ENCODE data around the gene SLC25A23. TPM values are rescaled to one million over a fixed set of nuclear protein-coding genes. Genes with fewer than 3 reads are reported as not detected.

SLC25A23 gene
- total and polyA plus RNA-seq, 10 of the 15 experiments (the other 5 are each of a cell fraction or from before 2014, with no cell fraction given): 10.2 to 85.8 (median 50.0) TPM

- RAD21 ChIA-PET (ENCODE audit: unreplicated experiment): interaction anchor here (0.6 to 1.7 kb wide), 9 partner anchors 11 to 445 kb away, joined by 3 to 9 read pairs (median 4); partner anchors contain the start of gene ALKBH7
- Histone ChIP-seq H3K4me1 (ENCODE audit: control insufficient read depth, insufficient read depth, low read length) (peaks cover 5% of the 10 kb centered on the region), H4K20me1 (ENCODE audit: control insufficient read depth, insufficient read depth) (peaks cover 19% of the 10 kb centered on the region), H3K36me3 (ENCODE audit: control insufficient read depth in 2 of 2, insufficient read depth in 2 of 2, low read length in 1 of 2) (peaks cover 4 to 17% of the 10 kb centered on the region in 2 experiments), H3K79me2 (ENCODE audit: control insufficient read depth, insufficient read depth, low read length) (peaks cover 41% of the 10 kb centered on the region), H3K4me3 (peak overlapping the region; percentile 6; the same call in 1 of the 2 replicates), H3K9me3 (replicated peaks; ENCODE audit: control insufficient read depth, insufficient read depth, low read length) (no peaks in the 10 kb centered on the region; the same call in 2 of the 3 replicates), H3K27ac (ENCODE audit: control insufficient read depth, insufficient read depth) (peak overlapping the region; percentile 58), H3K9ac (ENCODE audit: control insufficient read depth, insufficient read depth, low read length) (no peak overlapping the region), H3K4me2 (ENCODE audit: control insufficient read depth, insufficient read depth) (peak overlapping the region; percentile 56), H3K27me3 (replicated peaks in 1 of 2; ENCODE audit: control insufficient read depth in 2 of 2, insufficient read depth in 2 of 2, low read length in 1 of 2) (no peaks in the 10 kb centered on the region), H2AFZ (ENCODE audit: control insufficient read depth, low read depth, low read length) (peak overlapping the region; percentile 72)
- peak; percentile 100 for DNase-seq (ENCODE audit: low read depth, low spot score)
- ATAC-seq: peak; percentile 93
- 17% methylated on average over 43 of the region's 43 CpGs for WGBS (ENCODE audit: insufficient coverage, insufficient replicate concordance, low lambda C conversion rate, missing lambda C conversion rate)
- POLR2A ChIA-PET: interaction anchor here (0.5 to 1.8 kb wide), 19 partner anchors 10 to 1012 kb away, joined by 3 to 13 read pairs (median 3); partner anchors contain the start of genes ALKBH7, CLPP, DENND1C and NDUFA11
- in situ Hi-C loops (cut with MboI): no loop called here
- SMC1A ChIA-PET (ENCODE audit: uncharacterized antibody, unreplicated experiment): interaction anchor here (0.6 to 1.6 kb wide), 3 partner anchors 10 to 80 kb away, joined by 3 to 5 read pairs (median 3); no protein-coding TSS in a partner anchor
- peak; percentile 100 for FAIRE-seq
- CTCF ChIA-PET: interaction anchor here (0.8 to 2.2 kb wide), 8 partner anchors 10 to 438 kb away, joined by 3 to 8 read pairs (median 3); partner anchors contain the start of genes ALKBH7 and DENND1C
- intact Hi-C loops (cut with micrococcal nuclease; ENCODE audit: unreplicated experiment): loop anchor here (1.0 kb wide), 2 partner anchors 32 to 35 kb away; partner anchors contain the start of gene GTF2F1
- no TSS peak for BruUV-seq (replicated peaks)
- no peak; the same call in 1 of the 2 replicates for TF ChIP-seq MXI1 (IDR thresholded peaks at IDR 0.05; ENCODE audit: low read depth, low read length)
- TF ChIP-seq ZBED1 (IDR thresholded peaks at IDR 0.05; ENCODE audit: borderline replicate concordance): no peak
- peak; percentile 100 for TF ChIP-seq IRF3 (IDR thresholded peaks at IDR 0.05)
- TF ChIP-seq HDAC2 (IDR thresholded peaks at IDR 0.05): 0 out of 2 replicates have a peak, but pooled peaks have one; percentile 63
- TF ChIP-seq BACH1 (IDR thresholded peaks at IDR 0.05; ENCODE audit: borderline replicate concordance): no peak
- TF ChIP-seq RAD51 (IDR thresholded peaks at IDR 0.05): peak; percentile 98
- TF ChIP-seq RCOR1 (conservative IDR thresholded peaks at IDR 0.05; ENCODE audit: low read depth, low read length): no peak
- peak; percentile 30; the same call in 1 of the 2 replicates for TF ChIP-seq TAF1 (IDR thresholded peaks at IDR 0.05; ENCODE audit: borderline replicate concordance, low read depth, low read length)
- no peak for TF ChIP-seq KAT2A (conservative IDR thresholded peaks at IDR 0.05; ENCODE audit: control insufficient read depth, low read depth, low read length)
- TF ChIP-seq DPF2 (IDR thresholded peaks at IDR 0.05): peak; percentile 100
- TF ChIP-seq HDAC6 (IDR thresholded peaks at IDR 0.05; ENCODE audit: unreplicated experiment): no peak
- TF ChIP-seq ATF2 (IDR thresholded peaks at IDR 0.05; ENCODE audit: low read length): no peak
- TF ChIP-seq RBBP5 (conservative IDR thresholded peaks at IDR 0.05): no peak
- TF ChIP-seq EED (IDR thresholded peaks at IDR 0.05; ENCODE audit: low read depth): no peak
- TF ChIP-seq TARDBP (IDR thresholded peaks at IDR 0.05; ENCODE audit: borderline replicate concordance): peak; percentile 78; the same call in 1 of the 2 replicates
- peak; percentile 100 for TF ChIP-seq SKIL (IDR thresholded peaks at IDR 0.05; ENCODE audit: low read depth, poor library complexity, severe bottlenecking)
- 0 out of 2 replicates have a peak, but pooled peaks have one; percentile 57 for TF ChIP-seq CREM (IDR thresholded peaks at IDR 0.05; ENCODE audit: low read depth)
- TF ChIP-seq SMC3 (IDR thresholded peaks at IDR 0.05; ENCODE audit: borderline replicate concordance, low read length): no peak
- TF ChIP-seq MYC (IDR thresholded peaks at IDR 0.05; ENCODE audit: insufficient read depth, insufficient read length, insufficient replicate concordance, low read length, severe bottlenecking): no peak
- peak in 1 of 2 experiments; percentile 66; a peak in 2 of 4 replicates for TF ChIP-seq SRF (IDR thresholded peaks at IDR 0.05; ENCODE audit: low read depth in 2 of 2, low read length in 2 of 2)
Observed at GRCh38 chr19:6424939-6425731, 34.5 kb downstream of the SLC25A23 start.
